ENCODE results near the gene FAM186B.

- TF ChIP-seq POLR2A (IDR thresholded peaks at IDR 0.05) (no peak), CTCF (IDR thresholded peaks at IDR 0.05 in 4 of 5, conservative IDR thresholded peaks at IDR 0.05 in 1 of 5) (no peak)
Measured at GRCh38 chr12:49598527-49598926, 6.9 kb downstream of the FAM186B start.

All from gastrocnemius medialis (tissue), 4 donors.